NCI-H1092 (cell line): Measurements from ENCODE around the gene ARAF.
A peak's percentile ranks its signal among the peaks of the same experiment; 100 is the strongest.

ENCODE experiments used
- DNase-seq: peaks from one replicate; lab custom pipeline; 2025; lab: John Stamatoyannopoulos, UW

ARAF gene

GRCh38 chrX:47564438-47565085 lies 3.6 kb downstream of the ARAF start:
- no peak for DNase-seq

- no peak for DNase-seq
These were observed 5.8 kb downstream of the ARAF start for GRCh38 chrX:47566841-47567240.

- peak; percentile 2 for DNase-seq
These were observed 7.8 kb downstream of the ARAF start for GRCh38 chrX:47568656-47569295.

GRCh38 chrX:47570794-47571193 lies 9.8 kb downstream of the ARAF start:
- no peak for DNase-seq

GRCh38 chrX:47571215-47571614 lies 10.2 kb downstream of the ARAF start:
- no peak for DNase-seq

- DNase-seq, result no peak
These were observed 10.9 kb downstream of the ARAF start for GRCh38 chrX:47571896-47572295.

- DNase-seq, result no peak
These were observed 11.9 kb downstream of the ARAF start for GRCh38 chrX:47572773-47573340.

- no peak for DNase-seq
These were observed 12.5 kb downstream of the ARAF start for GRCh38 chrX:47573341-47574075.

GRCh38 chrX:47574076-47574546 lies 13.1 kb downstream of the ARAF start:
- no peak for DNase-seq

GRCh38 chrX:47574547-47575301 lies 13.7 kb downstream of the ARAF start:
- DNase-seq, result no peak

- DNase-seq, result no peak
These were observed 15.3 kb downstream of the ARAF start for GRCh38 chrX:47576021-47576898.

- DNase-seq, result no peak
These were observed 16.4 kb downstream of the ARAF start for GRCh38 chrX:47577424-47577823.

GRCh38 chrX:47577901-47578300 lies 16.9 kb downstream of the ARAF start:
- no peak for DNase-seq

- DNase-seq, result no peak
These were observed 17.7 kb downstream of the ARAF start for GRCh38 chrX:47578692-47579091.

GRCh38 chrX:47579537-47579936 lies 18.5 kb downstream of the ARAF start:
- DNase-seq, result no peak

- DNase-seq, result no peak
These were observed 21.0 kb downstream of the ARAF start, which contains the start of gene TIMP1 for GRCh38 chrX:47581731-47582647. Gene TIMP1 (plus strand): TSS chrX:47582436. CDS start chrX:47583416, 980 bp downstream.

GRCh38 chrX:47583240-47583861 lies 22.3 kb downstream of the ARAF start:
- DNase-seq, result no peak

GRCh38 chrX:47584714-47585113 lies 23.7 kb downstream of the ARAF start:
- DNase-seq, result no peak

GRCh38 chrX:47585273-47585672 lies 24.3 kb downstream of the ARAF start:
- no peak for DNase-seq
